Dermis microvascular lymphatic vessel endothelial cell (primary cell): ENCODE measurements around the gene ASCL4. TPM values are rescaled to one million over a fixed set of nuclear protein-coding genes. Genes with fewer than 3 reads are reported as not detected.

Experiments
- total RNA-seq: library from RNA; depleted of rRNA; stranded (reverse); fragments of >200 nt; gene quantifications from 2 replicates; pipeline ENCODE4 v1.2.1, GENCODE V29; 2014

The ASCL4 gene
- total RNA-seq, 1 donor from 2014 or later: not detected

Other genes with a start within 250 kb of the ASCL4 start
- gene PWP1, start 88.9 kb upstream of the ASCL4 start, total RNA-seq: 54.4 and 56.7 TPM in 2 replicates
- gene PRDM4, start 13.6 kb upstream of the ASCL4 start, total RNA-seq: 13.4 and 20.2 TPM in 2 replicates